HepG2 (cell line): ENCODE data around the gene NMT2. TPM values are rescaled to one million over a fixed set of nuclear protein-coding genes. Genes with fewer than 3 reads are reported as not detected.

Source experiments
- ELK4 ChIP-seq: sonication (generic); formaldehyde crosslinking; IDR thresholded peaks from 2 replicates; pipeline ENCODE4 v1.9.0; 2021; ENCODE audit warnings: missing genetic modification reagents, borderline replicate concordance
- FOXC1 ChIP-seq: sonication (generic); formaldehyde crosslinking; IDR thresholded peaks from 2 replicates; pipeline ENCODE4 v1.8.0; 2022; ENCODE audit warnings: mild to moderate bottlenecking, missing genetic modification reagents, borderline replicate concordance
- GATAD2A ChIP-seq: IDR thresholded peaks from 2 replicates; pipeline ENCODE4 v1.6.1; 2016
- HIVEP1 ChIP-seq: sonication (generic); formaldehyde crosslinking; IDR thresholded peaks from 2 replicates; pipeline ENCODE4 v1.4.0; 2020; ENCODE audit warnings: mild to moderate bottlenecking, missing genetic modification reagents
- HNF4A ChIP-seq: sonication (generic); formaldehyde crosslinking; IDR thresholded peaks from 2 replicates; pipeline ENCODE4 v1.4.0; 2020; ENCODE audit warnings: missing genetic modification reagents
- NFATC3 ChIP-seq: sonication (generic); formaldehyde crosslinking; IDR thresholded peaks from 2 replicates; pipeline ENCODE4 v1.5.1; 2020; ENCODE audit warnings: mild to moderate bottlenecking, missing genetic modification reagents
- ONECUT2 ChIP-seq: sonication (generic); formaldehyde crosslinking; IDR thresholded peaks from 2 replicates; pipeline ENCODE4 v1.4.0; 2020; ENCODE audit warnings: missing genetic modification reagents
- PRPF4 ChIP-seq: fragments of 200-400 bp; formaldehyde crosslinking; IDR thresholded peaks from 2 replicates; pipeline ENCODE4 v1.6.1; 2016; ENCODE audit warnings: low read length, low read depth; ENCODE audit not compliant: poor library complexity, severe bottlenecking
- SOX6 ChIP-seq, 2 experiments: fragments of 450-650 bp in 1 of 2; sonication (generic) in 1 of 2; formaldehyde crosslinking in 1 of 2; IDR thresholded peaks; 2 replicates each; pipeline versions ENCODE4 v1.4.0 to v1.6.1; 2017 to 2020; ENCODE audit warnings: antibody characterized with exemption in 1 of 2, mild to moderate bottlenecking in 1 of 2, missing genetic modification reagents in 1 of 2
- TEAD3 ChIP-seq: optimal IDR thresholded peaks from 2 replicates; pipeline ENCODE3; 2016; ENCODE audit warnings: borderline replicate concordance
- TRAFD1 ChIP-seq: sonication (generic); formaldehyde crosslinking; IDR thresholded peaks from 2 replicates; pipeline ENCODE4 v1.5.1; 2020; ENCODE audit warnings: missing genetic modification reagents, mild to moderate bottlenecking, borderline replicate concordance
- ZNF546 ChIP-seq: sonication (generic); formaldehyde crosslinking; conservative IDR thresholded peaks from 2 replicates; pipeline ENCODE4 v1.8.1; 2023; ENCODE audit warnings: mild to moderate bottlenecking, missing genetic modification reagents
- ZNF616 ChIP-seq: sonication (generic); formaldehyde crosslinking; IDR thresholded peaks from 2 replicates; pipeline ENCODE4 v1.5.0; 2020; ENCODE audit warnings: low read depth, mild to moderate bottlenecking, missing genetic modification reagents
- ZNF670 ChIP-seq: sonication (generic); formaldehyde crosslinking; IDR thresholded peaks from 2 replicates; pipeline ENCODE4 v1.8.0; 2022; ENCODE audit warnings: mild to moderate bottlenecking, missing genetic modification reagents, borderline replicate concordance
- polyA plus RNA-seq, 8 experiments: library from polyadenylated mRNA; depleted of rRNA in 3 of 8; stranded (reverse) in 7 of 8; unstranded in 1 of 8; fragments of >200 nt; fragmentation: Illumina TruSeq in 4 of 8; extraction: Trizol in 4 of 8; gene quantifications; 2 replicates each; pipeline versions ENCODE4 v1.2.1 to v1.2.3, GENCODE V29; 2011 to 2016; ENCODE audit warnings: low read depth in 4 of 8, missing spikeins in 1 of 8, mixed read lengths in 1 of 8; ENCODE audit not compliant: insufficient read depth in 1 of 8
- total RNA-seq, 5 experiments: library from RNA; depleted of rRNA; stranded (reverse); fragments of >200 nt; fragmentation: Illumina TruSeq; extraction: Trizol; gene quantifications; 2 replicates each; pipeline ENCODE4 v1.2.3, GENCODE V29; 2016; ENCODE audit warnings: low read depth in 1 of 5

The NMT2 gene
- total and polyA plus RNA-seq, 2 of the 13 experiments (the other 11 are each of a cell fraction or from before 2014, with no cell fraction given), result 10.1 to 23.8 TPM

GRCh38 chr10:15150563-15150962 is 17.9 kb downstream of the NMT2 start (continued):
- TF ChIP-seq ELK4 (CRISPR knock-in tag) (no peak), ZNF616 (CRISPR knock-in tag) (no peak), PRPF4 (no peak), NFATC3 (CRISPR knock-in tag) (no peak), GATAD2A (CRISPR knock-in tag) (peak; percentile 32; the same call in 1 of the 2 replicates), TEAD3 (CRISPR knock-in tag) (peak; percentile 25), ONECUT2 (CRISPR knock-in tag) (peak; percentile 34; the same call in 1 of the 2 replicates), FOXC1 (no peak), ZNF546 (no peak), SOX6 (IDR thresholded peaks at IDR 0.05) (no peak), SOX6 (CRISPR knock-in tag; IDR thresholded peaks at IDR 0.05) (peak; percentile 92), TRAFD1 (no peak), HNF4A (CRISPR knock-in tag) (peak; percentile 54), HIVEP1 (CRISPR knock-in tag) (no peak), ZNF670 (CRISPR knock-in tag) (no peak)
